SK-N-SH (cell line): ENCODE data around the gene TSC2. TPM values are rescaled to one million over a fixed set of nuclear protein-coding genes. Genes with fewer than 3 reads are reported as not detected.
A peak's percentile ranks its signal among the peaks of the same experiment; 100 is the strongest.

Experiments
- CTCF ChIA-PET: fragments of 300-600, 350-600 bp; formaldehyde crosslinking; extraction: SDS; loops from one replicate; lab custom pipeline; 2021; lab: Yijun Ruan, JAX
- POLR2A ChIA-PET: fragments of 350-600 bp; sonication (Branson Sonifier 250); formaldehyde crosslinking; extraction: SDS; loops from one replicate; lab custom pipeline; 2020; ENCODE audit warnings: antibody characterized with exemption, inconsistent platforms; lab: Yijun Ruan, JAX
- DNase-seq: peaks from one replicate; pipeline ENCODE4 v3.0.0; 2012
- H2AFZ ChIP-seq: fragments of 200-600 bp; sonication (generic); 2 replicates; pipeline ENCODE4 v1.8.1; 2016; ENCODE audit warnings: antibody characterized with exemption, mild to moderate bottlenecking, low read depth
- H3F3A ChIP-seq: fragments of 200-600 bp; sonication (generic); replicated peaks from 2 replicates; pipeline ENCODE3; 2016; ENCODE audit warnings: antibody characterized with exemption, mild to moderate bottlenecking; ENCODE audit not compliant: insufficient read depth
- H3K27ac ChIP-seq, 2 experiments: fragments of 200-500 bp in 1 of 2; fragments of 200-600 bp in 1 of 2; sonication (Bioruptor generic) in 1 of 2; sonication (generic), shearing (Covaris generic) in 1 of 2; 2 replicates each; pipeline versions ENCODE4 v1.5.1 to v1.6.1; 2014 to 2016; ENCODE audit warnings: low read depth in 2 of 2, inconsistent platforms in 1 of 2, low read length in 1 of 2, mild to moderate bottlenecking in 1 of 2, mixed read lengths in 1 of 2
- H3K27me3 ChIP-seq: fragments of 200-600 bp; sonication (generic), shearing (Covaris generic); 2 replicates; pipeline ENCODE4 v1.6.1; 2016; ENCODE audit warnings: mixed run types; ENCODE audit not compliant: insufficient read depth
- H3K36me3 ChIP-seq, 2 experiments: fragments of 200-500 bp in 1 of 2; fragments of 200-600 bp in 1 of 2; sonication (Bioruptor generic) in 1 of 2; sonication (generic) in 1 of 2; replicated peaks in 1 of 2; 2 replicates each; pipeline versions ENCODE3 to v1.5.1; 2014 to 2016; ENCODE audit warnings: low read length in 1 of 2, mild to moderate bottlenecking in 1 of 2; ENCODE audit not compliant: insufficient read depth in 2 of 2, control insufficient read depth in 1 of 2
- H3K4me1 ChIP-seq, 2 experiments: fragments of 200-500 bp in 1 of 2; fragments of 200-600 bp in 1 of 2; sonication (Bioruptor generic) in 1 of 2; sonication (generic), shearing (Covaris generic) in 1 of 2; 2 replicates each; pipeline versions ENCODE4 v1.5.1 to v1.6.1; 2014 to 2016; ENCODE audit warnings: low read depth in 1 of 2, low read length in 1 of 2, mixed run types in 1 of 2; ENCODE audit not compliant: insufficient read depth in 2 of 2, control insufficient read depth in 1 of 2
- H3K4me2 ChIP-seq: fragments of 200-600 bp; sonication (generic), shearing (Covaris generic); 2 replicates; pipeline ENCODE4 v1.6.1; 2017; ENCODE audit warnings: mixed run types
- H3K4me3 ChIP-seq, 2 experiments: fragments of 200-500 bp in 1 of 2; fragments of 200-600 bp in 1 of 2; sonication (Bioruptor generic) in 1 of 2; sonication (generic), shearing (Covaris generic) in 1 of 2; 2 replicates each; pipeline versions ENCODE4 v1.5.1 to v1.8.1; 2014 to 2016; ENCODE audit warnings: low read depth in 2 of 2, inconsistent platforms in 1 of 2, low read length in 1 of 2, mild to moderate bottlenecking in 1 of 2, mixed read lengths in 1 of 2, moderate library complexity in 1 of 2
- H3K79me2 ChIP-seq: fragments of 200-600 bp; sonication (generic); 2 replicates; pipeline ENCODE4 v1.8.1; 2017; ENCODE audit warnings: mild to moderate bottlenecking; ENCODE audit not compliant: insufficient read depth
- H3K9ac ChIP-seq: fragments of 200-600 bp; sonication (generic); 2 replicates; pipeline ENCODE4 v1.6.1; 2017; ENCODE audit warnings: mixed run types
- H3K9me2 ChIP-seq: fragments of 200-600 bp; sonication (generic); 2 replicates; pipeline ENCODE4 v1.6.1; 2017; ENCODE audit warnings: mixed run types
- H3K9me3 ChIP-seq: fragments of 200-600 bp; sonication (generic); 2 replicates; pipeline ENCODE4 v1.6.1; 2017; ENCODE audit warnings: mixed run types, mild to moderate bottlenecking, moderate library complexity
- H4K20me1 ChIP-seq: fragments of 200-600 bp; sonication (generic); 2 replicates; pipeline ENCODE4 v1.6.1; 2017; ENCODE audit warnings: mild to moderate bottlenecking, mixed run types; ENCODE audit not compliant: insufficient read depth
- EZH2phosphoT487 ChIP-seq: fragments of 200-600 bp; sonication (generic); IDR thresholded peaks from 2 replicates; pipeline ENCODE4 v1.6.1; 2017; ENCODE audit warnings: low read depth, mixed run types, mild to moderate bottlenecking, antibody characterized with exemption, moderate library complexity, borderline replicate concordance
- FOSL2 ChIP-seq: IDR thresholded peaks from 2 replicates; pipeline ENCODE4 v1.4.0; 2012; ENCODE audit warnings: low read depth, mild to moderate bottlenecking, moderate library complexity, borderline replicate concordance
- FOXJ3 ChIP-seq: sonication (generic); formaldehyde crosslinking; IDR thresholded peaks from 2 replicates; pipeline ENCODE4 v1.5.1; 2020; ENCODE audit warnings: mild to moderate bottlenecking, missing genetic modification reagents
- FOXM1 ChIP-seq: IDR thresholded peaks from 2 replicates; pipeline ENCODE4 v1.4.0; 2012; ENCODE audit warnings: low read depth, mild to moderate bottlenecking
- RAD21 ChIP-seq: IDR thresholded peaks from 2 replicates; pipeline ENCODE4 v1.6.1; 2012; ENCODE audit warnings: mild to moderate bottlenecking, low read length
- RXRA ChIP-seq: IDR thresholded peaks from 2 replicates; pipeline ENCODE4 v1.4.0; 2012; ENCODE audit warnings: low read depth, mild to moderate bottlenecking, borderline replicate concordance
- USF1 ChIP-seq: IDR thresholded peaks from 2 replicates; pipeline ENCODE4 v1.4.0; 2012; ENCODE audit warnings: low read depth, borderline replicate concordance
- WGBS: methylation state at CpG from one replicate; pipeline ENCODE4 v1.1.6; 2017; ENCODE audit warnings: low lambda C conversion rate; 5-methylcytosine and 5-hydroxymethylcytosine counted together
- polyA plus RNA-seq, 3 experiments: library from polyadenylated mRNA; depleted of rRNA; stranded (reverse); fragments of >200 nt; gene quantifications; 2 replicates each; pipeline ENCODE4 v1.2.3, GENCODE V29; 2012

Gene TSC2
- polyA plus RNA-seq, 1 of the 3 experiments (the other 2 are of a cell fraction): 96.1 TPM

DNA sequence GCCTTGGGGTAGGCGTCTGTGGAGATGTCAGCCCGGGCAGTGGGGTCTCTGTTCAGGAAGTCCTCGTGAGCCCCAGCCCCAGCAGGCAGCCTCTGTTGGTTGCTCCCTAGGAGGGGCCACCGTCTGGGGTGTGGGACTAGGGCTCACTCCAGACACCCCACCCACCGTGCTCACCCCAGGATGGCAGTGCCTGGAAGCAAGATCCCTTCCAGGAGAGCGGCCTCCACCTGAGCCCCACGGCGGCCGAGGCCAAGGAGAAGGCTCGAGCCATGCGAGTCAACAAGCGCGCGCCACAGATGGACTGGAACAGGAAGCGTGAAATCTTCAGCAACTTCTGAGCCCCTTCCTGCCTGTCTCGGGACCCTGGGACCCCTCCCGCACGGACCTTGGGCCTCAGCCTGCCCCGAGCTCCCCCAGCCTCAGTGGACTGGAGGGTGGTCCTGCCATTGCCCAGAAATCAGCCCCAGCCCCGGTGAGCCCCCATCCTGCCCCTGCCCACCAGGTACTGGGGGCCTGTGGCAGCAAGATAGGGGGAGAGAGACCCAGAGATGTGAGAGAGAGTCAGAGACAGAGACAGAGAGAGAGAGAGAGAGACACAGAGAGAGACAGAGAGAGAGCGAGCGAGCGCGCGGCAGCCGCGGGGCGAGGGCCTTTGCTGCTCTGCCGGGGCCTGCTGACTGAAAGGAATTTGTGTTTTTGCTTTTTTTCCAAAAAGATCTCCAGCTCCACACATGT, 10.0 kb upstream of the TSC2 start:
- POLR2A ChIA-PET: interaction anchor here (1.0 to 2.1 kb wide), 2 partner anchors 10 to 118 kb away, joined by 3 to 10 read pairs; partner anchors contain the start of genes NTHL1, TRAF7 and TSC2
- TF ChIP-seq FOXJ3 (CRISPR knock-in tag) (0 out of 2 replicates have a peak, but pooled peaks have one; percentile 13), EZH2phosphoT487 (no peak)
- H3F3A ChIP-seq: peaks cover 6% of the 10 kb centered on the region
- peaks cover 16% of the 10 kb centered on the region; the same call in 1 of the 2 replicates for H3K79me2 ChIP-seq
- H3K36me3 ChIP-seq: peaks cover 0 to 10% of the 10 kb centered on the region in 2 experiments
- peaks cover 30 to 82% of the 10 kb centered on the region in 2 experiments; a peak in 3 of 4 replicates for H3K4me1 ChIP-seq
- no peak overlapping the region for H3K4me3 ChIP-seq
- no peaks in the 10 kb centered on the region for H3K9me2 ChIP-seq
- peak overlapping the region in 1 of 2 experiments; percentile 88; a peak in 2 of 4 replicates for H3K27ac ChIP-seq
- no peak for DNase-seq
- WGBS: 90% methylated on average over 23 of the region's 29 CpGs
- no peak overlapping the region for H2AFZ ChIP-seq
- no peak overlapping the region for H3K9ac ChIP-seq
- no peaks in the 10 kb centered on the region for H4K20me1 ChIP-seq
- no peaks in the 10 kb centered on the region for H3K9me3 ChIP-seq
- no peak overlapping the region; the same call in 1 of the 2 replicates for H3K4me2 ChIP-seq
- H3K27me3 ChIP-seq: no peaks in the 10 kb centered on the region
- CTCF ChIA-PET: interaction anchor here (0.7 to 2.0 kb wide), 5 partner anchors 9 to 103 kb away, joined by 3 to 6 read pairs (median 5); partner anchors contain the start of gene RPL3L

DNA sequence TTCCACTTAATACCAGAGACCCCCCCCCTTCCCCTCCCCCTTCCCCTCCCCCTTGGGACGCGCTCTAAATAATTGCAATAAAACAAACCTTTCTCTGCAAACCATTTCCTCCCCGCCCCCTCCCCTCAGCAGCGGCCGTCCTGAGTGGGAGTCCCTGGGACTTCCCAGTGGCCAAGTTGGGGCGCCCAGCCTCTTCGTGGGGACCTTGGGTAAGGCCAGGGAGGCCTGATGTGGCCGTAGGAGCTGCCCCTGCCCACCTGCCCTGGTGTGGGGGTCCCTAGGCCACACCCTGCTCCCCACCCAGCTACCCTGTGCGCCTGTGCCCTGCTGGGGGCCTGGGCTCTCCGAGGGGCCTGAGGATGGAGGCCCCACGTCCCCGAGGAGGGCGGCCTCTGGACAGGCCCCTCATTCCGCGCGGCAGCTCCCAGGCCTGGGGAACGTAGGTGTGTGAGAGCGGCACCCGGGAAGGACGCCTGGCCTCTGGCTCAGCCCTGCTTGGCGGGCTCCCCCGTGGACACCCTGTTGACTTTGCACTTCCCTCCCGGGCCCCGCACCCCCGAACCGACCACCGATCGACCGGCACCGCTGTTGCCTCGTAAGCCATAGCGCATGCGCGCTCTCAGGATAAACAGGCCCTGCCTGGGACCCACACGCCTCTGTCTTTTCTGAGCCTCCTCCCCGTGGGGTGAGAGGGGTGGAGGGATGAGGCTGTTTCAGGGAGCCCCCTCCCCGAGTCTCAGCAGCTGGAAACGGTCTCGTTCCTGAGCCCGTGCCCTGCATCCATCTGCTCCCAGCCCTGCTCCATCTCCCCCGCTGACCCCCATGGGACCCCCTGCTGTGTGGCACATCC, 9.2 kb upstream of the TSC2 start:
- H2AFZ ChIP-seq: no peak overlapping the region
- no peak for TF ChIP-seq USF1
- TF ChIP-seq FOSL2: no peak
- no peak for TF ChIP-seq EZH2phosphoT487
- TF ChIP-seq RAD21: no peak
- TF ChIP-seq RXRA: no peak
- no peak for TF ChIP-seq FOXM1
- no peak for TF ChIP-seq FOXJ3 (CRISPR knock-in tag)
- TF ChIP-seq, all 33 proteins: peak for 0
- Histone ChIP-seq H4K20me1 (no peaks in the 10 kb centered on the region), H3F3A (peaks cover 6% of the 10 kb centered on the region), H3K27me3 (no peaks in the 10 kb centered on the region), H3K9me3 (no peaks in the 10 kb centered on the region), H3K9me2 (no peaks in the 10 kb centered on the region), H3K4me2 (no peak overlapping the region; the same call in 1 of the 2 replicates), H3K4me1 (peaks cover 24 to 74% of the 10 kb centered on the region in 2 experiments; a peak in 3 of 4 replicates), H3K36me3 (peaks cover 0 to 14% of the 10 kb centered on the region in 2 experiments), H3K79me2 (peaks cover 16% of the 10 kb centered on the region; the same call in 1 of the 2 replicates), H3K4me3 (no peak overlapping the region), H3K9ac (no peak overlapping the region), H3K27ac (peak overlapping the region in 1 of 2 experiments; percentile 88; a peak in 2 of 4 replicates)
- DNase-seq: peak; percentile 73
- 85% methylated on average over 32 of the region's 41 CpGs for WGBS
- CTCF ChIA-PET: interaction anchor here (1.1 to 2.0 kb wide), 4 partner anchors 16 to 114 kb away, joined by 3 to 6 read pairs (median 5); partner anchors contain the start of gene RPL3L
- POLR2A ChIA-PET: interaction anchor here (1.0 to 2.1 kb wide), 2 partner anchors 9 to 117 kb away, joined by 3 to 10 read pairs; partner anchors contain the start of genes NTHL1, TRAF7 and TSC2
